HG03354 (cell line): Measurements from ENCODE around the gene BAIAP3.
A peak's percentile ranks its signal among the peaks of the same experiment; 100 is the strongest.

ENCODE experiments used
- ATAC-seq: cut with Tn5 transposase; IDR thresholded peaks from one replicate; pipeline ENCODE4 v1.9.1; 2021; ENCODE audit warnings: mild to moderate bottlenecking; ENCODE audit not compliant: unreplicated experiment, poor library complexity, severe bottlenecking

Gene BAIAP3

GRCh38 chr16:1297018-1297696 is 36.3 kb upstream of the BAIAP3 start:
- no peak for ATAC-seq

GRCh38 chr16:1298406-1298805 is 35.0 kb upstream of the BAIAP3 start:
- no peak for ATAC-seq

GRCh38 chr16:1299012-1299867 is 34.2 kb upstream of the BAIAP3 start:
- ATAC-seq, result no peak

- no peak for ATAC-seq
Measured at GRCh38 chr16:1299868-1300203, 33.6 kb upstream of the BAIAP3 start.

DNA sequence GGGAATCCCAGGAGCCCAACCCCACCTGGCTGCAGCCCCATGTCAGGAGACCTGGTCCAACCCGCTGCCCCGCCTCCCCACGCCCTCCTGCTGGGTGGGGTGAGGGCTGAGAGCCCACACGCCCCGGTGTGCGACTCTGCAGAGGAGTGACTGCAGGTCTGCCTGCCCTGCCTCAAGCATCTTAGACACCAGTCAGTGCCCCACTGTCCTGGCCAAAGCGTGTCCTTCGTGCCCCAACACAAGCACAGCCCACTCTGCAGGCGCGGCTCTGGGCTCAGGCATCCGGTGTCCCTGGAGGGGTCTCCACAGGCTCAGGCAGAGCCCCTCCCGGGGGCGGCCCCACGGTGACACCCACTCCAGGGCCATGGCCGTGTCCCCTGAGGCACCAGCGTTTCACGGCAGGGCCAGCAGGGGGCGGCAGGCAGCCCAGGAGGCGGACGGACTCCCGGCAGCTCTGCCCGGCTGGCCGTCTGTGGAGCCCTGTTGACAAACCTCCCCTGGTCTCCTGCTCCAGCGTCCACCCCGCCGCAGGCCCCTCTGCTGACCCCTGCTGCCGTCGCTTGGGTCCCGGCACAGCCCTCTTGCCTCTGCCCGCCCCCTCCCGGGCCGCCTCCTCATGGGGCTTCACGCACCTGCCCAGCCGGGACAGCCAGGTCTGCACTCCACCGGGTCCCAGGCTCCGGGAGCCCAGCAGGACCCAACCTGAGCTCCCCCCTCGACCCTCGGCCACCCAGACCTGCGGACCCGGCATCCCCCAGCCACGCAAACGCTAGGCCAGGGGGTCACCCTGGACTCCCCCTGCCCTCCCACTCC is 32.6 kb upstream of the BAIAP3 start:
- ATAC-seq, result no peak

- no peak for ATAC-seq
Measured at GRCh38 chr16:1301562-1301961, 31.9 kb upstream of the BAIAP3 start.

DNA sequence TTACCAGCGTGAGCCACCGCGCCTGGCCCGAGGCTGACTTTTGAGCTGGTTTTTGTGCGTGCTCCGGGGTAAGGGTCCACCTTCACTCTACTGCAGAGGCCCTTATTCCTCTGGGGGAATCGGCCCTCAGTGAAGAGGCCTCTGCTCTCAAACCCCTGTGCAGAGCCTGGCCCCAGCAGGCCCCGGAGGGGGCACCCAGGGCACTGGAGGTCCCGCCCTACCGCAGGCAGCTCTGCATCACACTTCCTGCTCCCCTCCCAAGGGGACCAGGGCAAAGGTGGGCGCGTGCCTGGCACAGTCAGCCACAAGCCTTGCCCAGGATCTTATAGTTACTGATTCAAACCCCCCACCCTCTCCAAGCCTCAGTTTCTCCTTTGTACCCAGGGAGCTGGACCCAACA is 27.6 kb upstream of the BAIAP3 start:
- ATAC-seq, result no peak

DNA sequence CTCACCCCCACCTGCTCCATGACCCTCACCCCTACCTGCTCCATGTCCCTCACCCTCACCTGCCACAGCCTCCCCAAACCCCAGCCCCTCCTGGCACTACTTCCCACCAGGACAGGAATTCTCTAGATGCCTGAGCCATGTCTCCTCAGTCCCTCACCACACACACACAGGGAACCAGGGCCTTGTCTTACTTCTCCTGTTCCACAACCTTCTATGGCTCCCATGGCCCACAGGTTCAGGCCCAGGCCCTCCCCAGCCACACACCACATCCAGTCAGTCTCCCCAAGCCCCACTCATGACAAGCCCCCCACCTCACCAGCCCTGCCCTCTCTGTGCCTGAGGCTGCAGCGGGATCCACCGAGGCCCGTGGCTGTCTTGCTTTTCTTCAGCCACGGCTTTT is 27.1 kb upstream of the BAIAP3 start:
- no peak for ATAC-seq

DNA sequence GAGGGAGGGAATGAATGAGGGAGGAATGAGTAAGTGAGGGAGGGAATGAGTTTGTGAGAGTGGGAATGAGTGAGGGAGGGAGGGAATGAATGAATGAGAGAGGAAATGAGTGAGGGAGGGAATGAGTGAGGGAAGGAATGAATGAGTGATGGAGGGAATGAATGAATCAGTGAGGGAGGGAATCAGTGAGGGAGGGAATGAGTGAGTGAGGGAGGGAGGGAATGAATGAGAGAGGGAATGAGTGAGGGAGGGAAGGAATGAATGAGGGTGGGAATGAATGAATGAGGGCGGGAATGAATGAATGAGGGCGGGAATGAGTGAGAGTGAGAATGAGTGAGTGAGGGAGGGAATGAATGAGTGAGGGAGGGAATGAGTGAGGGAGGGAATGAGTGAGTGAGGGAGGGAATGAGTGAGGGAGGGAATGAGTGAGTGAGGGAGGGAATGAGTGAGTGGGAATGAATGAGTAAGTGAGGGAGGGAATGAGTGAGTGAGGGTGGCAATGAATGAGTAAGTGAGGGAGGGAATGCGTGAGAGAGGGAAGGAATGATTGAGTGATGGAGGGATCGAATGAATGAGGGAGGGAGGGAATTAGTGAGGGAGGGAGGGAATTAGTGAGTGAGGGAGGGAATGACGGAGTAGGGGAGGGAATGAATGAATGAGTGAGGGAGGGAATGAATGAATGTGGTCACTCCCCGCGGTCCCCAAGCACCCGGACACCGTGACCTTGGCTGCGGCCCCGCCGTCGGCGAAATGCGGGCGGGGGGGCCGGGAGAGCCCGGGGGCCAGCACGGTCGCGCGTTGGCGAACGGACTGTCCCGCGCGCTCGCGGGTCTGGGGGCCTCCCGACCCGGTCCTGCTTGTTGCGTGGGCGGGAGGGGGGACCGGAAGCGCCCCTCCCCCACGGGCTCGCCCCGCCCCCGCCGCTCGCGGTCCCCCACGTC is 25.1 kb upstream of the BAIAP3 start:
- peak; percentile 24 for ATAC-seq

- ATAC-seq, result peak; percentile 69
Measured at GRCh38 chr16:1308977-1309885, 24.2 kb upstream of the BAIAP3 start, which contains the start of gene UBE2I. UBE2I (plus strand) TSS chr16:1309636; CDS start chr16:1314031, 4,395 bp downstream.

GRCh38 chr16:1309888-1310831 is 23.3 kb upstream of the BAIAP3 start:
- ATAC-seq, result peak; percentile 15

DNA sequence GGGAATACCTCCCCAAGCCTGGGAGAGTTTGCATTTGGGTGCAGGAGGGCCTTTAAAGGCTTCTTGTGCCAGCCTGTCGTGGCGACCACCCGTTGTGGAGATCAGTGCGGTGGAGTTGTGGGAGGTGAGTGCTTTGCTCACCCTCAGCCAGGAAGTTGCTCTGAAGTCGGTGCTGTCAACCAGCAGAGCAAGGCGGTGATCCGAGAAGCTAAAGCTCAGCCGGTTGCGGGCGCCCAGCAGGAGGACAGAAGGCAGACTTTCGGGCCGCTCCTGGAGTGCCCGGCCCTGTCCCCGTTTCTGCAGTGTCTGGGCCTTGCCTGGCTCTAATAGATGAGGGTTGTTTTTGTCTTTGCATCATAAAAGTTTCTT is 22.6 kb upstream of the BAIAP3 start:
- no peak for ATAC-seq

DNA sequence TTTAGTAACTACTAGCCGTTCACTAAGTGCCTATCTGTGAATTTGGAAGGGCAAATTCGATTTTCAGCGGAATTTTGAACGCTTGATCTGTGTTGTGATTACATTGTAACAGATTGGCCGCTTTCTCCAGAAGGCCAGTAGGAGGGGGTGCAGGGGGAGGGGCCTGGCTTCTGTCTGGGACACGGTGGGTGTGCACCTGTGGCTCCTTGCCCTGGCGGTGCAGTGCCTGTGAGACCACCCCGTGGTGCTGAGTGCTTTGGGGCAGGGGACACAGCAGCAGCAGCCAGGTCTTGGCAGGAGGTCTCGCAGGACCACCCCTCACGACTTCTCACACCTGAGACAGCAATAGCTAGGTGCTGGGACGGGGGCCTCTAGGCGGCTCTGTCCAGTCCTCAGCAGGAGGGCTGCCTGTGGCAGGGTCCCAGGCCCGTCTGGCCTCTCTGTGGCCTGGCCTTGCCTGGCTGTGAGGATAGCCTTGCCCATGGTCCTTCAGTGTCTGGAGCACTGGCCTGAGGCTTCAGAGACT is 22.2 kb upstream of the BAIAP3 start:
- no peak for ATAC-seq

- no peak for ATAC-seq
Measured at GRCh38 chr16:1311738-1312466, 21.5 kb upstream of the BAIAP3 start.

- ATAC-seq, result no peak
Measured at GRCh38 chr16:1312467-1312816, 21.0 kb upstream of the BAIAP3 start.

GRCh38 chr16:1312903-1313302 is 20.5 kb upstream of the BAIAP3 start:
- no peak for ATAC-seq
